Measurements from ENCODE around the gene DPY19L3. TPM values are rescaled to one million over a fixed set of nuclear protein-coding genes. Genes with fewer than 3 reads are reported as not detected.

DPY19L3 gene
- total RNA-seq, 1 donor from 2014 or later = 83.1 TPM

GRCh38 chr19:32363175-32363574, 42.4 kb upstream of the DPY19L3 start:
- Histone ChIP-seq H3K27me3 (no peaks in the 10 kb centered on the region), H3K27ac (no peak overlapping the region), H3K9me3 (ENCODE audit: low read depth) (no peaks in the 10 kb centered on the region), H3K4me1 (no peaks in the 10 kb centered on the region), H3K9ac (no peak overlapping the region), H3K79me2 (ENCODE audit: low read depth) (peaks cover 44% of the 10 kb centered on the region), H2AFZ (replicated peaks) (no peak overlapping the region), H3K4me3 (no peak overlapping the region), H4K20me1 (ENCODE audit: low read depth) (peaks cover 15% of the 10 kb centered on the region), H3K36me3 (peaks cover 21% of the 10 kb centered on the region), H3F3A (ENCODE audit: low read depth) (no peaks in the 10 kb centered on the region), H3K4me2 (no peak overlapping the region)
- Mint-ChIP-seq H3K4me1 (no peaks in the 10 kb centered on the region), H3K27me3 (ENCODE audit: insufficient read depth, low read depth) (no peaks in the 10 kb centered on the region), H3K9me3 (no peaks in the 10 kb centered on the region), H3K27ac (no peak overlapping the region), H3K36me3 (peaks cover 26% of the 10 kb centered on the region), H3K4me3 (no peak overlapping the region)
- TF ChIP-seq EZH2phosphoT487 (IDR thresholded peaks at IDR 0.05) (no peak), EZH2 (IDR thresholded peaks at IDR 0.05) (no peak), CTCF (IDR thresholded peaks at IDR 0.05) (no peak)
- no peak for DNase-seq (ENCODE audit: low spot score)

GRCh38 chr19:32363632-32364031, 41.9 kb upstream of the DPY19L3 start:
- no peaks in the 10 kb centered on the region for H3K27me3 ChIP-seq
- peaks cover 15% of the 10 kb centered on the region for H4K20me1 ChIP-seq (ENCODE audit: low read depth)
- no peak overlapping the region for H3K4me3 ChIP-seq
- H2AFZ ChIP-seq (replicated peaks) = no peak overlapping the region
- Mint-ChIP-seq H3K27me3 (ENCODE audit: insufficient read depth, low read depth) (no peaks in the 10 kb centered on the region), H3K9me3 (no peaks in the 10 kb centered on the region), H3K4me1 (no peaks in the 10 kb centered on the region), H3K4me3 (no peak overlapping the region), H3K27ac (no peak overlapping the region), H3K36me3 (peaks cover 26% of the 10 kb centered on the region)
- H3K4me2 ChIP-seq = no peak overlapping the region
- TF ChIP-seq EZH2phosphoT487 (IDR thresholded peaks at IDR 0.05) (no peak), CTCF (IDR thresholded peaks at IDR 0.05) (no peak), EZH2 (IDR thresholded peaks at IDR 0.05) (no peak)
- peaks cover 47% of the 10 kb centered on the region for H3K79me2 ChIP-seq (ENCODE audit: low read depth)
- no peak overlapping the region for H3K27ac ChIP-seq
- peaks cover 18% of the 10 kb centered on the region for H3K36me3 ChIP-seq
- DNase-seq (ENCODE audit: low spot score) = no peak
- no peaks in the 10 kb centered on the region for H3K9me3 ChIP-seq (ENCODE audit: low read depth)
- H3K4me1 ChIP-seq = no peaks in the 10 kb centered on the region
- H3F3A ChIP-seq (ENCODE audit: low read depth) = no peaks in the 10 kb centered on the region
- H3K9ac ChIP-seq = no peak overlapping the region

- Histone ChIP-seq H4K20me1 (ENCODE audit: low read depth) (peaks cover 15% of the 10 kb centered on the region), H2AFZ (replicated peaks) (no peak overlapping the region), H3K79me2 (ENCODE audit: low read depth) (peaks cover 50% of the 10 kb centered on the region), H3K4me3 (no peak overlapping the region), H3K27ac (no peak overlapping the region), H3F3A (ENCODE audit: low read depth) (no peaks in the 10 kb centered on the region), H3K9ac (no peak overlapping the region), H3K27me3 (no peaks in the 10 kb centered on the region), H3K9me3 (ENCODE audit: low read depth) (no peaks in the 10 kb centered on the region), H3K4me2 (no peak overlapping the region), H3K36me3 (peaks cover 13% of the 10 kb centered on the region), H3K4me1 (no peaks in the 10 kb centered on the region)
- Mint-ChIP-seq H3K27ac (no peak overlapping the region), H3K36me3 (peaks cover 26% of the 10 kb centered on the region), H3K27me3 (ENCODE audit: insufficient read depth, low read depth) (no peaks in the 10 kb centered on the region), H3K4me1 (no peaks in the 10 kb centered on the region), H3K9me3 (no peaks in the 10 kb centered on the region), H3K4me3 (no peak overlapping the region)
- DNase-seq (ENCODE audit: low spot score) = no peak
- TF ChIP-seq EZH2 (IDR thresholded peaks at IDR 0.05) (no peak), EZH2phosphoT487 (IDR thresholded peaks at IDR 0.05) (no peak), CTCF (IDR thresholded peaks at IDR 0.05) (no peak)
Measured at GRCh38 chr19:32364040-32364439, 41.5 kb upstream of the DPY19L3 start.

Measured in neural progenitor cell (in vitro differentiated cells).